Fibroblast of gingiva (primary cell): ENCODE measurements around the gene PLEKHM3.
A peak's percentile ranks its signal among the peaks of the same experiment; 100 is the strongest.
"Not testable (repeated sequence)": the region's sequence is repeated elsewhere in the genome, so short reads cannot be mapped to it uniquely, and the experiment has no call there.

Source experiments
- DNase-seq: peaks from one replicate; pipeline ENCODE4 v3.0.0-alpha.2; 2011; ENCODE audit warnings: low read depth

PLEKHM3 gene

GRCh38 chr2:207949245-207949644 lies 76.1 kb downstream of the PLEKHM3 start:
- not testable (repeated sequence) for DNase-seq

GRCh38 chr2:207944979-207945600 lies 80.2 kb downstream of the PLEKHM3 start:
- no peak for DNase-seq

GRCh38 chr2:207944334-207944733 lies 81.0 kb downstream of the PLEKHM3 start:
- DNase-seq: no peak

GRCh38 chr2:207939342-207940108 lies 85.8 kb downstream of the PLEKHM3 start:
- DNase-seq: no peak

- no peak for DNase-seq
Measured at GRCh38 chr2:207938886-207939285, 86.4 kb downstream of the PLEKHM3 start.

GRCh38 chr2:207938415-207938814 lies 86.9 kb downstream of the PLEKHM3 start:
- no peak for DNase-seq

- DNase-seq: no peak
Measured at GRCh38 chr2:207937823-207938222, 87.5 kb downstream of the PLEKHM3 start.

- DNase-seq: no peak
Measured at GRCh38 chr2:207937253-207937652, 88.1 kb downstream of the PLEKHM3 start.

GRCh38 chr2:207936380-207936779 lies 88.9 kb downstream of the PLEKHM3 start:
- no peak for DNase-seq

GRCh38 chr2:207935991-207936370 lies 89.3 kb downstream of the PLEKHM3 start:
- no peak for DNase-seq

- peak; percentile 27 for DNase-seq
Measured at GRCh38 chr2:207935121-207935990, 90.0 kb downstream of the PLEKHM3 start.

- no peak for DNase-seq
Measured at GRCh38 chr2:207934720-207935119, 90.6 kb downstream of the PLEKHM3 start.

- no peak for DNase-seq
Measured at GRCh38 chr2:207933396-207934065, 91.8 kb downstream of the PLEKHM3 start.

- no peak for DNase-seq
Measured at GRCh38 chr2:207932106-207932505, 93.2 kb downstream of the PLEKHM3 start.

- DNase-seq: no peak
Measured at GRCh38 chr2:207930747-207931146, 94.6 kb downstream of the PLEKHM3 start.

GRCh38 chr2:207929923-207930322 lies 95.4 kb downstream of the PLEKHM3 start:
- no peak for DNase-seq

- DNase-seq: no peak
Measured at GRCh38 chr2:207928079-207928478, 97.2 kb downstream of the PLEKHM3 start.

- no peak for DNase-seq
Measured at GRCh38 chr2:207926989-207927300, 98.4 kb downstream of the PLEKHM3 start.

GRCh38 chr2:207926133-207926988 lies 99.0 kb downstream of the PLEKHM3 start:
- peak; percentile 91 for DNase-seq

GRCh38 chr2:207925601-207926000 lies 99.7 kb downstream of the PLEKHM3 start:
- no peak for DNase-seq

- no peak for DNase-seq
Measured at GRCh38 chr2:207921606-207922005, 103.7 kb downstream of the PLEKHM3 start.
